HEK293 (cell line): ENCODE results near the gene MRPL21.

ENCODE experiments used
- TCF7L2 ChIP-seq: IDR thresholded peaks from 2 replicates; pipeline ENCODE4 v1.6.1; 2011; ENCODE audit warnings: low read depth, mild to moderate bottlenecking, inconsistent platforms, low read length, moderate library complexity, borderline replicate concordance
- ZBTB21 ChIP-seq: fragments of 450-650 bp; formaldehyde crosslinking; IDR thresholded peaks from 2 replicates; pipeline ENCODE4 v1.5.1; 2017; ENCODE audit warnings: missing biosample characterization, missing genetic modification characterization
- ZNF530 ChIP-seq: fragments of 450-650 bp; formaldehyde crosslinking; IDR thresholded peaks from 2 replicates; pipeline ENCODE4 v1.5.1; 2016; ENCODE audit warnings: low read depth, missing biosample characterization, missing genetic modification characterization
- ZNF768 ChIP-seq: fragments of 450-650 bp; formaldehyde crosslinking; IDR thresholded peaks from 2 replicates; pipeline ENCODE4 v1.5.1; 2018; ENCODE audit warnings: missing biosample characterization, mild to moderate bottlenecking, missing genetic modification characterization
- TF ChIP-seq, protein P1 (sequence below): fragments of 450-650 bp; formaldehyde crosslinking; IDR thresholded peaks from 2 replicates; pipeline ENCODE4 v1.5.1; 2016; ENCODE audit warnings: missing biosample characterization, missing genetic modification characterization
- TF ChIP-seq, protein P2 (sequence below): fragments of 450-650 bp; formaldehyde crosslinking; IDR thresholded peaks from 2 replicates; pipeline ENCODE4 v1.5.1; 2016; ENCODE audit warnings: missing biosample characterization, missing genetic modification characterization

DNA sequence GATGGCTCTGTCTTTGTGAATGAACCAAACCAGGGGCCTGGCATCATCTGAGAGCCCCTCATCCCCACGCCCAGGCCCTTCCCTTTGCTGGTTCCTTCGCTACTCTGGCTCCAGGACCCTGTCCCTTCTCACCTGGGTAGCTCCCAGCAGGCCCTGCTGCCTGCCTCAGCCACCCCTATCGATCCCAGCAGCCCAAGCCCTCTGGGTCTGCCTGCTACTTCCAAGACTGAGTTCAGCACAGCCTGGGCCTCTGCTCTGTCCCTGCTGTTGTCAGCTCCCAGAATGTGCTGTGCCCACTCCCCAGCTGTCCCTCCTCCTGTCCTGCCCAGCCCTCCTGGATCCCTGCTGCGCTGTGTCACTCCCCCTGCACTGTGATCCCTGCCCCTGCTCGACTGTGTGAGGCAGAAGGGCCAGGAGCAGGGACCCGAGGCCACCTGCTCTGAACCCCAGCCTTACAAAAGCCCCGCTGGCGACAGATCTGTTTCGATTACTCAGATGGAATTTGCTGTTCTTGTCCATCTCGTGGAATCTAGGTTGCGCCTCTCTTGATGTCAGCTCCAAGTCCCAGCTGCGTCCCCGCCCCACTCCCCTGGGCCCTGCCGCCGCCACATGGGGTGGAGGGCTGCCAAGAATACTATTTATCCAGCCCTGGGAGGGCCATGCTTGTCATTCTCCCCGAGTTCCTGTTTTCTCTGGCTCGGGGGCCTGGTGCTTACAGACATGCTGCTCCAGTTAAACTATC is 13.0 kb downstream of the MRPL21 start:
- TF ChIP-seq, protein P1, sequence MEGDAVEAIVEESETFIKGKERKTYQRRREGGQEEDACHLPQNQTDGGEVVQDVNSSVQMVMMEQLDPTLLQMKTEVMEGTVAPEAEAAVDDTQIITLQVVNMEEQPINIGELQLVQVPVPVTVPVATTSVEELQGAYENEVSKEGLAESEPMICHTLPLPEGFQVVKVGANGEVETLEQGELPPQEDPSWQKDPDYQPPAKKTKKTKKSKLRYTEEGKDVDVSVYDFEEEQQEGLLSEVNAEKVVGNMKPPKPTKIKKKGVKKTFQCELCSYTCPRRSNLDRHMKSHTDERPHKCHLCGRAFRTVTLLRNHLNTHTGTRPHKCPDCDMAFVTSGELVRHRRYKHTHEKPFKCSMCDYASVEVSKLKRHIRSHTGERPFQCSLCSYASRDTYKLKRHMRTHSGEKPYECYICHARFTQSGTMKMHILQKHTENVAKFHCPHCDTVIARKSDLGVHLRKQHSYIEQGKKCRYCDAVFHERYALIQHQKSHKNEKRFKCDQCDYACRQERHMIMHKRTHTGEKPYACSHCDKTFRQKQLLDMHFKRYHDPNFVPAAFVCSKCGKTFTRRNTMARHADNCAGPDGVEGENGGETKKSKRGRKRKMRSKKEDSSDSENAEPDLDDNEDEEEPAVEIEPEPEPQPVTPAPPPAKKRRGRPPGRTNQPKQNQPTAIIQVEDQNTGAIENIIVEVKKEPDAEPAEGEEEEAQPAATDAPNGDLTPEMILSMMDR (tag by site-specific recombination) = no peak
- no peak for TF ChIP-seq ZBTB21 (tag by site-specific recombination)
- no peak for TF ChIP-seq TCF7L2
- no peak for TF ChIP-seq ZNF768 (tag by site-specific recombination)
- TF ChIP-seq, protein P2, sequence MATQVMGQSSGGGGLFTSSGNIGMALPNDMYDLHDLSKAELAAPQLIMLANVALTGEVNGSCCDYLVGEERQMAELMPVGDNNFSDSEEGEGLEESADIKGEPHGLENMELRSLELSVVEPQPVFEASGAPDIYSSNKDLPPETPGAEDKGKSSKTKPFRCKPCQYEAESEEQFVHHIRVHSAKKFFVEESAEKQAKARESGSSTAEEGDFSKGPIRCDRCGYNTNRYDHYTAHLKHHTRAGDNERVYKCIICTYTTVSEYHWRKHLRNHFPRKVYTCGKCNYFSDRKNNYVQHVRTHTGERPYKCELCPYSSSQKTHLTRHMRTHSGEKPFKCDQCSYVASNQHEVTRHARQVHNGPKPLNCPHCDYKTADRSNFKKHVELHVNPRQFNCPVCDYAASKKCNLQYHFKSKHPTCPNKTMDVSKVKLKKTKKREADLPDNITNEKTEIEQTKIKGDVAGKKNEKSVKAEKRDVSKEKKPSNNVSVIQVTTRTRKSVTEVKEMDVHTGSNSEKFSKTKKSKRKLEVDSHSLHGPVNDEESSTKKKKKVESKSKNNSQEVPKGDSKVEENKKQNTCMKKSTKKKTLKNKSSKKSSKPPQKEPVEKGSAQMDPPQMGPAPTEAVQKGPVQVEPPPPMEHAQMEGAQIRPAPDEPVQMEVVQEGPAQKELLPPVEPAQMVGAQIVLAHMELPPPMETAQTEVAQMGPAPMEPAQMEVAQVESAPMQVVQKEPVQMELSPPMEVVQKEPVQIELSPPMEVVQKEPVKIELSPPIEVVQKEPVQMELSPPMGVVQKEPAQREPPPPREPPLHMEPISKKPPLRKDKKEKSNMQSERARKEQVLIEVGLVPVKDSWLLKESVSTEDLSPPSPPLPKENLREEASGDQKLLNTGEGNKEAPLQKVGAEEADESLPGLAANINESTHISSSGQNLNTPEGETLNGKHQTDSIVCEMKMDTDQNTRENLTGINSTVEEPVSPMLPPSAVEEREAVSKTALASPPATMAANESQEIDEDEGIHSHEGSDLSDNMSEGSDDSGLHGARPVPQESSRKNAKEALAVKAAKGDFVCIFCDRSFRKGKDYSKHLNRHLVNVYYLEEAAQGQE (tag by site-specific recombination) = no peak
- no peak for TF ChIP-seq ZNF530
